Effector CD8-positive, alpha-beta T cell (primary cell): ENCODE results near the gene SP1.
"Not testable (repeated sequence)": the region's sequence is repeated elsewhere in the genome, so short reads cannot be mapped to it uniquely, and the experiment has no call there.

Experiments used
- DNase-seq: peaks from one replicate; lab custom pipeline; 2025; lab: John Stamatoyannopoulos, UW

SP1 gene

DNA sequence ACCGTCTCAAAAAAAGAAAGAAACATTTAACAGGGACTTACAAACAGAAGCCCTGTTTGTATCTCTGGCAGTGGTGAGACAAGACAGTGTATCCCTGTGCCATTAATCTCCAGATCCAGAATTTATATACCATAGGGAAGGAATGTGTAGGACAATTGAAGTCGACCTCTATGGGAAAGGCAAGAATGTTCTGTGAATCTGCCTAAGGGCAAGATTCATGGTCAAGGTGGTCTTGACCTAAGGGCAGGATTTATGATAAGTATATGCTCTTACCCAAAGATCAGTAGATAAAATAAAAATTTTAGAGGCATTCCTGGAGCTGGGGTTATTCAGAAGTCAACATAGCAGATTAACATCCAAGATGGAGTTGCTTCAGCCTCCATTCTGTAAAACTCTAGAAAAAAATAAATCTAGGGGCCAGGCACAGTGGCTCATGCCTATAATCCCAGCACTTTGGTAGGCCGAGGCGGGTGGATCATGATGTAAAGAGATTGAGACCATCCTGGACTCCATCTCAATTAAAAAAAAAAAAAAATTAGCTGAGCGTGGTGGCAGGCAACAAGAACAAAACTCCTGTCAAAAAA, 21.0 kb upstream of the SP1 start:
- no peak for DNase-seq

DNA sequence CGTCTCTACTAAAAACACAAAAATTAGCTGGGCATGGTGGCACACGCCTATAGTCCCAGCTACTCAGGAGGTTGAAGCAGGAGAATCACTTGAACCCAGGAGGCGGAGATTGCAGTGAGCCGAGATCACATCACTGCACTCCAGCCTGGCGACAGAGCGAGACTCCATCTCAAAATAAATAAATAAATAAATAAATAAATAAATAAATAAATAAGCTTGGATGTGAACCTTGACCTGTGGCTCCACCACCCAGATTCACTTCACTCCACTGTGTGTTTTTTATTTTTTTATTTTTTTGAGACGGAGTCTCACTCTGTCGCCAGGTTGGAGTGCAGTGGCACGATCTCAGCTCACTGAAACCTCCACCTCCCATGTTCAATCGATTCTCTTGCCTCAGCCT, 18.3 kb upstream of the SP1 start:
- DNase-seq, result not testable (repeated sequence)

- DNase-seq, result no peak
Measured at GRCh38 chr12:53365245-53365904, 14.6 kb upstream of the SP1 start.

GRCh38 chr12:53373554-53374133, 6.3 kb upstream of the SP1 start:
- DNase-seq, result not testable (repeated sequence)

DNA sequence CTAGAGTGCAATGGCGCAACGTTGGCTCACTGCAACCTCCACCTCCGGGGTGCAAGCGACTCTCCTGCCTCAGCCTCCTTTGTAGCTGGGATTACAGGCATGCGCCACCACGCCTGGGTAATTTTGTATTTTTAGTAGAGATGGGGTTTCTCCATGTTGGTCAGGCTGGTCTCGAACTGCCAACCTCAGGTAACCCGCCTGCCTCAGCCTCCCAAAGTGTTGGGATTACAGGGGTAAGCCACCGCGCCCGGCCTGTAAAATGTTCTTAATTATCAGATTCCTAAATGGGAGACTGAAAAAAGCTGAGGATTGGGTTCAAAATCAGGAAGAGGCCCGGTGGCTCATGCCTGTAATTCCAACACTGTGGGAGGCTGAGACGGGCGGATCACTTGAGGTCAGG, 5.7 kb upstream of the SP1 start:
- DNase-seq, result not testable (repeated sequence)

DNA sequence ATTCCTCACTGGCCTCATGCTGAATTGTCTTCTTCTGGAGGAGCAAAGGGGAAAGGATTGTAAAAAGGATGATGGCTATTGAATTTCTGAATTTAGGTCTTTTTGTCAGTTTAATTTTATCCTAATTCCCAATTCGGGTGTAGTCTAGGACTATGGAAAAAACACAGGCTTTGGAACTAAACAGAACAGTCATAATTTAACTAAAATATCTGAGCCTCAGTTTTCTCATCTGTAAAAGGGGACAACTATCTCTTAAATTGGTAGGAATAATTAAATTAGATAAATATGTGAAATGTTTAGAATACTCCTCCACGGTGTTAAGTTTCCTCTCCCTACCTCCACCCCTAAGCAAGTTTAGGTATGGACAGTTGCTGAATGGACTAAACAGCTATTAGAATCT, 3.2 kb upstream of the SP1 start:
- DNase-seq, result no peak

- DNase-seq, result no peak
Measured at GRCh38 chr12:53378222-53378621, 1.8 kb upstream of the SP1 start.

- DNase-seq, result no peak
Measured at GRCh38 chr12:53378724-53379388, 1.1 kb upstream of the SP1 start.

DNA sequence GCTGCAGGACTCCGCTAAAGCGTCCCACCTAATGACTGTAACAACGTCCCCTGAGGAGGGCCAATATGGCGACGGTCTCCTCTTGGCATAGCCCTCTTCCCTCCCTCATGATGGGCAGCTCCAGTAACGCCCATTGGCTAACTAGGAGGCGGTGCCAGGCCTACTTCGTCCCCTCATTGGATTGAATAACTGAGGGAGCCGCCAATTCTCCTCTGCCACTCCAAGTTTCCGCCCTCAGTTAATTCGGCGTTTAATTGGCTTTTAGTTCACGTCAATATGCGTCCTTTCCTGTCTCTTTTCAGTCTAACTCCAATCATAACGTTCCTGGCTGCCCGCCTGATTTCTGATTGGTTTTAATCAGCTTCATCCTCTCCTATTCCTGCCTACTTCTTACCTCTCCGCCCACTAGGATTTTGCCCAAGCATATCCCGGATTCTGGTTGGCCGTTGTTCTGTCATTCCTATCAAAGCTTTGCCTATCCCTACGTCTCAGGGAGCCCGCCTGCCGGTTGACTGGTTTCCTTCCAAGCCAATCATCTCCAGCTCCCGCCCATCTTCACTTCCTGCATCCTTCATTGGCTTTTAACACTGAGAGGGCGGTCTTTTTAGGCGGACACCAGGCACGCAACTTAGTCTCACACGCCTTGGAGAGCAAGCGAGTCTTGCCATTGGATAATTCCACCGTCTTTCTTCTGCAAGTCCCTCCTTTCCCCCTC, 430 bp upstream of the SP1 start:
- peak; percentile 99 for DNase-seq

GRCh38 chr12:53380794-53381730, 1.1 kb downstream of the SP1 start:
- no peak for DNase-seq

- DNase-seq, result peak; percentile 10
Measured at GRCh38 chr12:53381731-53382630, 2.0 kb downstream of the SP1 start.

GRCh38 chr12:53383258-53383657, 3.3 kb downstream of the SP1 start:
- no peak for DNase-seq

GRCh38 chr12:53386381-53386780, 6.4 kb downstream of the SP1 start:
- not testable (repeated sequence) for DNase-seq

GRCh38 chr12:53388932-53389331, 9.0 kb downstream of the SP1 start:
- no peak for DNase-seq

DNA sequence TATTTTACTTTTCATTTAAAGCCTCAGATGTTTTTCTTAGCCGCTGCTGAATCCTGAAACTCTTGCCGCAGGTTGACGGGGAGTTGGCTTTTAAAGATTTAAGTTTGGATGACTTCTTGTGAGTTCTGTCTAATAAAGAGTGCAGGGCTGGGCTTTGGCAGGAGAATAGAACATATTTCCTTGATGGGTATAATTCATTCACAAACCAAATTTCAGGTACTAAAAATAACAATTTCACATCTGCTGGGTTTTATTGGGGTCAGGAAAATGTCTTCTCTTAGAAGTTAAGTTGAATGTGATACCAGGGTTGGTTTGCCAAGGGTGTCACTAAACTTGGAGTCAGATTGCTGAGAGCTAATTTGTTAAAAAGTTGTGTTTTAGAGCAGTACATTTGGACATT, 9.7 kb downstream of the SP1 start:
- no peak for DNase-seq

DNA sequence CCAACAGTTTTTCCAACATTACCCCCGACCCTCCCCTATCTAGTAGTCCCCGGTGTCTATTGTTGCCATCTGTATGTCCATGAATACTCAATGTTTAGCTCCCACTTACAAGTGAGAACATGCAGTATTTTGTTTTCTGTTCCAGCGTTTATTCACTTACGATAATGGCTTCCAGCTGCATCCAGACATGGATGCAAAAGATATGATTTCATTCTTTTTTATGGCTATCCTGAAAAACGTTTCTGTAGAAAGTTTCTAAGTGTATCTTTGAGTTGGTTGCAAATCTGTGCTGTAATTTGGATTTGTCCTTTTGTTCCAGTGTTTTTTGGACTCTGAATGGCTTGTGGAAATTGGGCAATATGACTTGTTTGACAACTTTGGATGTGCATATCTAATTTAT, 11.7 kb downstream of the SP1 start:
- no peak for DNase-seq

- DNase-seq, result no peak
Measured at GRCh38 chr12:53399896-53400295, 19.9 kb downstream of the SP1 start.

GRCh38 chr12:53402351-53402750, 22.4 kb downstream of the SP1 start:
- DNase-seq, result not testable (repeated sequence)

DNA sequence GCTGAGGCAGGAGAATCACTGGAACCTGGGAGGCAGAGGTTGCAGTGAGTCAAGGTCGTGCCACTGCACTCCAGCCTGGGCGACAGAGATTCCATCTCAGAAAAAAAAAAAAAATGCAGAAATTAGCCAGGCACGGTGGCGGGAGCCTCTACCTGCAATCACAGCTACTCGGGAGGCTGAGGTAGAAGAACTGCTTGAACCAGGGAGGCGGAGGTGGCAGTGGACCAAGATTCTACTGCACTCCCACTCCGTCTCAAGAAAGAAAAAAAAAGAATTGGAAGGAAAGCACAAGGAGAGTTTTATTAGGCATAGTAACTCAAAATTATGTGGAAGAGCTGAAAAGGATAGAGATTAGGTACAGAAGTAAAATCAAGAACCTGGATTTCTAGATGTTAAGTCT, 22.9 kb downstream of the SP1 start:
- DNase-seq, result no peak

- no peak for DNase-seq
Measured at GRCh38 chr12:53410951-53411350, 31.0 kb downstream of the SP1 start.
